GM12874 (cell line): ENCODE data around the gene TEX261.

Experiments used
- TF ChIP-seq, protein P1 (sequence below): IDR thresholded peaks from 2 replicates; pipeline ENCODE4 v1.5.1; 2011; ENCODE audit warnings: low read depth, mild to moderate bottlenecking, control low read depth, low read length, moderate library complexity; ENCODE audit not compliant: insufficient read depth

The TEX261 gene

DNA sequence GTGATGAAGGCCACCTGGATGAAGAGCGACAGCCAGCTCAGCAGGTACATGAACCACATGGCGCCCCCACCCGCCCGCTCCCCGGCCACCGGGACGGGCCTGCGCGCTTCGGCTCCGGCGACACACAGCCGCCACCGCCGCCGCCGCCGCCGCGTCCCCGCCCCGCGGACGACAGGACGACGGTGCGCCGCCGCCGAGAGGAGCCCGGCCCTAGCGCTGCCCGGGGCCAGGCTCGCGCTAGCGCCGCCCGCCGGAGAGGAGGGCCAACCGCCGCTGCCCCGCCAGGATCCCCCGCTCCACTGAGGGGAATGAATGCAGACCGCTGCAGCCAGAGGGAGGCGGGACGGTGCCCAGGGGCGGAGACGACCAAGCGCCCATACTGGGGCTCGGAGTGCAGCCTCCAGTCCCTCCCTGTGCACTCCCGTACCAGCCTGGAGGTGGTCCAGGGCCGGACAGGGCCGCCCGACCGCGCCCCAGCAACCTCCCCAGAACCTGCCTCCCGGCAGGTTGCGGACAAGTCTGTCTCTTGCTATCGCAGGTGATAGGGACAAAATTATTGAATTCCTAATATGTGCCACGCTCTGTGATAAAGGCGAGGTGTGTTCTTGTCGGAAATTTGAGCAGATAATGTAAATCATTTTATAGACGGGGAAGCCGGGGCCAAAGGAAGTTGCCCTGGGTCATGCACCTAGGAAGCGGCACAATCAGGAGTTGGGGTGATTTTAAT is at the start of gene TEX261:
TEX261 (minus strand) TSS at position 175 of the 727 bp plus-strand sequence; CDS start at position 59, 116 bp downstream.
- TF ChIP-seq, protein P1, sequence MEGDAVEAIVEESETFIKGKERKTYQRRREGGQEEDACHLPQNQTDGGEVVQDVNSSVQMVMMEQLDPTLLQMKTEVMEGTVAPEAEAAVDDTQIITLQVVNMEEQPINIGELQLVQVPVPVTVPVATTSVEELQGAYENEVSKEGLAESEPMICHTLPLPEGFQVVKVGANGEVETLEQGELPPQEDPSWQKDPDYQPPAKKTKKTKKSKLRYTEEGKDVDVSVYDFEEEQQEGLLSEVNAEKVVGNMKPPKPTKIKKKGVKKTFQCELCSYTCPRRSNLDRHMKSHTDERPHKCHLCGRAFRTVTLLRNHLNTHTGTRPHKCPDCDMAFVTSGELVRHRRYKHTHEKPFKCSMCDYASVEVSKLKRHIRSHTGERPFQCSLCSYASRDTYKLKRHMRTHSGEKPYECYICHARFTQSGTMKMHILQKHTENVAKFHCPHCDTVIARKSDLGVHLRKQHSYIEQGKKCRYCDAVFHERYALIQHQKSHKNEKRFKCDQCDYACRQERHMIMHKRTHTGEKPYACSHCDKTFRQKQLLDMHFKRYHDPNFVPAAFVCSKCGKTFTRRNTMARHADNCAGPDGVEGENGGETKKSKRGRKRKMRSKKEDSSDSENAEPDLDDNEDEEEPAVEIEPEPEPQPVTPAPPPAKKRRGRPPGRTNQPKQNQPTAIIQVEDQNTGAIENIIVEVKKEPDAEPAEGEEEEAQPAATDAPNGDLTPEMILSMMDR = peak; percentile 85

- TF ChIP-seq, protein P1 = no peak
Observed at GRCh38 chr2:71043531-71044407, 49.1 kb upstream of the TEX261 start.

DNA sequence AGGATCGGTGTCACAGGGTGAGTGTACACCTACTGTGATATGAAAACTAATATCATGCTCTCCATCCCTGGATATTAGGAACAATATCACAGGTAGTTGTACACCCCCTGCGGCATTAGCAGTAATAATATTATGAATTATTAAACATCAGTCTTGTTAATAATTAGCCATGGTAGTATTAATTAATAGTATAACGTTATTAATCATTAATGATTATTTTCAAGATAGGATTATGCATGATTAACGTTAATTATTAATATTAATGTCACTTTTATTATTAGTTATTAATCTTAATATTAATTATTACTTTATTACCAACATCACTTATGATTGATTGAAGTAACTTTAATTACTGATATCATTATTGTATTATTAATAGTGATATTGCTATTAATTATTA is 47.6 kb upstream of the TEX261 start:
- TF ChIP-seq, protein P1 = no peak

DNA sequence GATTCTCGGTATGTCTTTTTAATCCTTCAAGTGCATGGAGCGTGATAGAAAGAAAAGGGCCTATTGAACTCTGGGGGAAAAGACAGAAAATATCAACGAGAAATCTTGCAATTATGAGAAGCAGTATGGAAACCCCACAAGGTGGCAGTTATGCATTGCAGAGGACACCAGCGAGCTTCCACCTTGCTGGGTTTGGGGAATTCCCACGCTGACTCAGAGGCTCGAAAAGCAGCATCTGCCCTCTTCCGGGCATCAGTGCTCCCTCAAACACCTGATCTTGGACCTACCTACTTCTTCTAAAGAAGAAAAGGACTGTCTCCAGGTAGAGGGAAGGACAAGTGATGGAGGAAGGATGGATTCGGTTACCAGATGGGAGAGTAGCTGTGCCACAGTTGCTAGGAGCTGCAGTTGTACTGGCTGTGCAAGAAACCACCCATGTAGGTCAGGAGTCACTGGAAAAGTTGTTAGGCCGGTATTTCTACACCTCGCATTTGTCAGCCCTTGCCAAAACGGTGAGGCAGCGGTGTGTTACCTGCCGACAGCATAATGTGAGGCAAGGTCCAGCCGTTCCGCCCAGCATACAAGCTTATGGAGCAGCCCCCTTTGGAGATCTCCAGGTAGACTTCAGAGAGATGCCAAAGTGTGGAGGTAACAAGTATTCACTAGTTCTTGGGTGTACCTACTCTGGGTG is 29.0 kb upstream of the TEX261 start:
- TF ChIP-seq, protein P1 = peak; percentile 25; the same call in 1 of the 2 replicates

DNA sequence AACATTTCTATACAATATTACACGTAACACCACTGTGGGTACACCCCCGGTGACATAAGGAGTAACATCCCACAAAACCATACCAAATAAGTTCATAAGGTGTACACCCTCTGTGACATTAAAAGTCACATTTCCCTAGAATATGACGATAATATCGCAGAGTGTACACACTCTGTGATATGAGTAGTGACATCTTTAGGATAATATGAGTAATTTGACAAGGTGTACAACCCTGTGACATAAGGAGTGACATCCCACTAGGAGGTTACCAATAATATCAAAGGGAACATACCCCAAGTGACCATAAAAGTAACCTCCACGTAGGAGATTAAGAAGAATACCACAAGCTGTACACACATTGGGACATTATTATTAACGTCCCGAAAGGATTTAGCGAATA is 24.0 kb upstream of the TEX261 start:
- TF ChIP-seq, protein P1 = no peak

DNA sequence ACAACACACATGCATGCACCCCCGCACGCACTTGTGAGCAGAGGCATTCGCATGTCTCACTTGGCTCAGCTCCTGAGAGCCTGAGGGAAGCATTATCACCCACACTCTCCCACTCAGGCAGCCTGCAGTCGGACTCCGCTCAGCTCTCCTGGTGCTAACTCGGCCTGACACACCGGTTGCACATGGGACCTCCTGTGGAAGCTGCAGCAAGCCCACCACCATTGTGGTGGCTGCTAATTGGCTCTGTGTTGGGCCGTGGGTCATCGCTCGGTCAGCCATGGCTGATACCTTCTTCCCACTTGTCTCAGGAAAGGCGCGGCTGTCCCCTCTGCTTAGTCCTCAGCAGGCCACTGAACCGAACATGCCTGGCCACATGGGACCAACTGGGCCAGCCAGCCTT is 13.7 kb upstream of the TEX261 start:
- TF ChIP-seq, protein P1 = no peak
